H1 (cell line): ENCODE measurements around the gene AGAP1. TPM values are rescaled to one million over a fixed set of nuclear protein-coding genes. Genes with fewer than 3 reads are reported as not detected.

Experiments
- CTCF ChIA-PET: fragments of 300-600 bp; sonication (Branson Sonifier 250); formaldehyde crosslinking; loops from one replicate; lab custom pipeline; 2021; ENCODE audit not compliant: partially characterized antibody; lab: Charles Lee
- POLR2A ChIA-PET: fragments of 300-600 bp; sonication (Branson Sonifier 250); formaldehyde crosslinking; loops from one replicate; lab custom pipeline; 2021; ENCODE audit warnings: inconsistent platforms; ENCODE audit not compliant: partially characterized antibody; lab: Charles Lee
- DNase-seq, 2 experiments: peaks; one replicate each; pipeline versions ENCODE4 v3.0.0 to v3.0.0-alpha.2; 2010 to 2022; ENCODE audit warnings: low spot score in 2 of 2, low read depth in 1 of 2, mixed read lengths in 1 of 2
- FAIRE-seq: peaks from 2 replicates; lab custom pipeline; 2011; peaks lifted over from hg19 to GRCh38; lab: Jason Lieb, UNC
- H2AFZ ChIP-seq: 2 replicates; pipeline ENCODE4 v1.8.1; 2012; ENCODE audit warnings: low read length, inconsistent platforms
- H2AK5ac ChIP-seq: 2 replicates; pipeline ENCODE4 v1.6.1; 2013; ENCODE audit warnings: low read depth, low read length
- H2BK120ac ChIP-seq: replicated peaks from 2 replicates; pipeline ENCODE3; 2013; ENCODE audit warnings: low read depth, low read length, inconsistent platforms
- H2BK12ac ChIP-seq: 2 replicates; pipeline ENCODE4 v1.6.1; 2013; ENCODE audit warnings: low read depth, low read length
- H2BK15ac ChIP-seq: 2 replicates; pipeline ENCODE4 v1.6.1; 2013; ENCODE audit warnings: low read length
- H2BK20ac ChIP-seq: 2 replicates; pipeline ENCODE4 v1.6.1; 2013; ENCODE audit warnings: low read length
- H2BK5ac ChIP-seq: 2 replicates; pipeline ENCODE4 v1.6.1; 2013; ENCODE audit warnings: low read depth, low read length
- H3K14ac ChIP-seq: 2 replicates; pipeline ENCODE4 v1.6.1; 2013; ENCODE audit warnings: inconsistent platforms; ENCODE audit not compliant: insufficient read length
- H3K18ac ChIP-seq: 2 replicates; pipeline ENCODE4 v1.6.1; 2013; ENCODE audit warnings: low read length; ENCODE audit errors: extremely low read depth
- H3K23ac ChIP-seq: 2 replicates; pipeline ENCODE4 v1.6.1; 2013; ENCODE audit warnings: inconsistent platforms; ENCODE audit not compliant: insufficient read length
- H3K23me2 ChIP-seq: 2 replicates; pipeline ENCODE4 v1.6.1; 2013; ENCODE audit warnings: low read depth, low read length
- H3K27ac ChIP-seq: 2 replicates; pipeline ENCODE4 v1.6.1; 2011; ENCODE audit warnings: low read depth, low read length, inconsistent platforms
- H3K27me3 ChIP-seq, 4 experiments: replicated peaks in 1 of 4; 1 replicate in 1 of 4; 2 replicates in 3 of 4; pipeline versions ENCODE4 v1.6.1 to v1.8.1; 2011 to 2013; ENCODE audit warnings: low read length in 3 of 4, mild to moderate bottlenecking in 3 of 4, inconsistent platforms in 2 of 4, mixed read lengths in 2 of 4, moderate library complexity in 1 of 4; ENCODE audit not compliant: control insufficient read depth in 3 of 4, insufficient read depth in 3 of 4; ENCODE audit errors: extremely low read depth in 1 of 4
- H3K36me3 ChIP-seq, 4 experiments: 2 replicates each; pipeline versions ENCODE4 v1.6.1 to v1.8.1; 2011 to 2013; ENCODE audit warnings: mild to moderate bottlenecking in 4 of 4, low read length in 3 of 4, moderate library complexity in 2 of 4, control low read depth in 1 of 4, inconsistent platforms in 1 of 4; ENCODE audit not compliant: insufficient read depth in 4 of 4, control insufficient read depth in 2 of 4
- H3K4ac ChIP-seq: replicated peaks from 2 replicates; pipeline ENCODE3; 2013; ENCODE audit warnings: low read length, low read depth, mixed read lengths, inconsistent platforms; ENCODE audit not compliant: insufficient read length
- H3K4me1 ChIP-seq, 4 experiments: replicated peaks in 1 of 4; 1 replicate in 1 of 4; 2 replicates in 3 of 4; pipeline versions ENCODE4 v1.6.1 to v1.8.1; 2011 to 2013; ENCODE audit warnings: low read length in 3 of 4, inconsistent platforms in 2 of 4, mixed read lengths in 1 of 4; ENCODE audit not compliant: insufficient read depth in 4 of 4, control insufficient read depth in 3 of 4
- H3K4me2 ChIP-seq, 2 experiments: 2 replicates each; pipeline versions ENCODE4 v1.6.1 to v1.8.1; 2011 to 2013; ENCODE audit warnings: low read depth in 2 of 2, low read length in 2 of 2, control low read depth in 1 of 2, inconsistent platforms in 1 of 2, mild to moderate bottlenecking in 1 of 2; ENCODE audit not compliant: insufficient read depth in 1 of 2
- H3K4me3 ChIP-seq, 4 experiments: fragments of 200-600, 300-600 bp in 1 of 4; sonication (generic), shearing (Covaris generic), sonication (Bioruptor Twin) in 1 of 4; 2 replicates each; pipeline versions ENCODE4 v1.5.1 to v1.8.1; 2011 to 2016; ENCODE audit warnings: low read length in 4 of 4, low read depth in 3 of 4, control low read depth in 2 of 4, inconsistent platforms in 2 of 4, mild to moderate bottlenecking in 2 of 4, mixed read lengths in 1 of 4, moderate library complexity in 1 of 4; ENCODE audit not compliant: insufficient read depth in 2 of 4; ENCODE audit errors: extremely low read depth in 1 of 4
- H3K56ac ChIP-seq: replicated peaks from 2 replicates; pipeline ENCODE3; 2013; ENCODE audit warnings: low read depth, mild to moderate bottlenecking, mixed read lengths, low read length, inconsistent platforms; ENCODE audit not compliant: insufficient read length
- H3K79me1 ChIP-seq: 2 replicates; pipeline ENCODE4 v1.6.1; 2013; ENCODE audit warnings: low read depth, low read length, control low read depth
- H3K79me2 ChIP-seq, 2 experiments: 2 replicates each; pipeline versions ENCODE4 v1.6.1 to v1.8.1; 2012 to 2013; ENCODE audit warnings: low read length in 2 of 2, mild to moderate bottlenecking in 2 of 2, inconsistent platforms in 1 of 2; ENCODE audit not compliant: insufficient read depth in 2 of 2, control insufficient read depth in 1 of 2
- H3K9ac ChIP-seq, 4 experiments: replicated peaks in 1 of 4; 1 replicate in 1 of 4; 2 replicates in 3 of 4; pipeline versions ENCODE4 v1.6.1 to v1.8.1; 2011 to 2013; ENCODE audit warnings: low read depth in 3 of 4, low read length in 3 of 4, control low read depth in 2 of 4, mild to moderate bottlenecking in 2 of 4, moderate library complexity in 2 of 4, inconsistent platforms in 1 of 4; ENCODE audit errors: extremely low read depth in 1 of 4
- H3K9me3 ChIP-seq, 2 experiments: 2 replicates each; pipeline versions ENCODE4 v1.6.1 to v1.8.1; 2012 to 2013; ENCODE audit warnings: mild to moderate bottlenecking in 2 of 2, moderate library complexity in 2 of 2, control low read depth in 1 of 2, inconsistent platforms in 1 of 2, low read depth in 1 of 2, low read length in 1 of 2, mixed read lengths in 1 of 2; ENCODE audit not compliant: insufficient read depth in 2 of 2
- H4K20me1 ChIP-seq, 2 experiments: replicated peaks in 1 of 2; 2 replicates each; pipeline versions ENCODE3 to v1.8.1; 2011 to 2013; ENCODE audit warnings: inconsistent platforms in 2 of 2, low read length in 2 of 2, mild to moderate bottlenecking in 1 of 2; ENCODE audit not compliant: insufficient read depth in 2 of 2, control insufficient read depth in 1 of 2
- H4K5ac ChIP-seq: 2 replicates; pipeline ENCODE4 v1.6.1; 2013; ENCODE audit warnings: low read length, low read depth, mixed read lengths, inconsistent platforms; ENCODE audit not compliant: insufficient read length
- H4K8ac ChIP-seq: 2 replicates; pipeline ENCODE4 v1.8.0; 2013; ENCODE audit warnings: mild to moderate bottlenecking, moderate library complexity, low read length, inconsistent platforms; ENCODE audit not compliant: insufficient read depth; ENCODE audit errors: extremely low read depth
- H4K91ac ChIP-seq: replicated peaks from 2 replicates; pipeline ENCODE3; 2013; ENCODE audit warnings: low read length, mixed read lengths, inconsistent platforms; ENCODE audit not compliant: insufficient read length
- KDM1A ChIP-seq: fragments of 200-600, 300-600 bp; sonication (generic); IDR thresholded peaks from 2 replicates; pipeline ENCODE4 v1.7.1; 2016; ENCODE audit warnings: mild to moderate bottlenecking, low read length, borderline replicate concordance
- WGBS, 2 experiments: shearing (Covaris generic) in 1 of 2; methylation state at CpG; one replicate each; pipeline versions ENCODE4 v1.1.6 to v1.1.7; 2013 to 2015; ENCODE audit warnings: low lambda C conversion rate in 2 of 2, mixed read lengths in 2 of 2, inconsistent platforms in 1 of 2, low coverage in 1 of 2, missing lambda C conversion rate in 1 of 2; ENCODE audit not compliant: insufficient replicate concordance in 2 of 2, insufficient coverage in 1 of 2, insufficient read length in 1 of 2; ENCODE audit errors: extremely low coverage in 1 of 2, missing lambda C conversion rate in 1 of 2; 5-methylcytosine and 5-hydroxymethylcytosine counted together
- polyA plus RNA-seq, 7 experiments: library from polyadenylated mRNA; depleted of rRNA in 3 of 7; stranded (reverse) in 5 of 7; unstranded in 2 of 7; fragments of >200 nt in 5 of 7; fragments of 200-250 nt in 2 of 7; gene quantifications; 1 replicate in 5 of 7; 2 replicates in 1 of 7; 4 replicates in 1 of 7; pipeline versions ENCODE4 v1.2.1 to v1.2.3, GENCODE V29; 2011 to 2013; ENCODE audit warnings: missing spikeins in 2 of 7, mixed read lengths in 2 of 7
- total RNA-seq: library from RNA; stranded (reverse); fragmentation: NEBNext Ultra II Directional; extraction: Animal tissue kit (Norgen Biotek cat#: 25700); gene quantifications from 2 replicates; pipeline ENCODE4 v1.2.1, GENCODE V29; 2021
- TF ChIP-seq, protein P1 (sequence below), 3 experiments: IDR thresholded peaks; 1 replicate in 2 of 3; 2 replicates in 1 of 3; pipeline versions ENCODE4 v1.5.1 to v1.6.1; 2011; ENCODE audit warnings: low read length in 3 of 3, mild to moderate bottlenecking in 3 of 3, inconsistent platforms in 2 of 3, low read depth in 1 of 3, moderate library complexity in 1 of 3; ENCODE audit not compliant: insufficient read depth in 1 of 3; ENCODE audit errors: control extremely low read depth in 1 of 3

Gene AGAP1
- total and polyA plus RNA-seq, 2 of the 8 experiments (the other 6 are each of a cell fraction or from before 2014, with no cell fraction given): 18.1 to 39.4 TPM

DNA sequence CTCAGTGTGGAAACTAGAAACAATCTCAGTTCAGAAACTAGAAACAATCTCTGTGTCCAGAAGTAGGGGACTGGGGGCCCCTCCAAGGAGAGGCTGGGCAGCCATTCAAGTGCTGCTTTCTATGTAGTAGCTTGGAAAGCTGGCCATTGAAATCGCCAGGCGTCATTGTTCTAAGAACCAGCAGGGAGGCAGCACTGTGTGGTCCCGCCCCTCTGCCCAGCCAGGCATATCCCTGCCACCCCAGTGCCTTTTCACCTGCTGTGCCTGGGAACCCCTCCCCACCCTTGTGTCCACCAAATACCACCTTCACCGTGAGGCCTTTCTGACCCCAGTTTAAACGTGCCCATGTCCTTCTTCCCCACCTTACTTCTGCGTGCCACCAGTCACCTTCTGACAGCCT lies 452.7 kb downstream of the AGAP1 start:
- Histone ChIP-seq H3K4ac (no peak overlapping the region), H4K5ac (no peak overlapping the region), H3K9me3 (no peaks in the 10 kb centered on the region), H3K14ac (no peak overlapping the region), H2BK5ac (no peak overlapping the region), H4K8ac (no peak overlapping the region), H4K91ac (no peak overlapping the region), H3K79me2 (no peaks in the 10 kb centered on the region), H3K79me1 (no peaks in the 10 kb centered on the region), H2BK20ac (no peak overlapping the region), H3K27me3 (no peaks in the 10 kb centered on the region), H2AK5ac (0 out of 2 replicates have a peak overlapping the region, but pooled peaks have one; percentile 13), H3K4me1 (peaks cover 2 to 11% (median 6%) of the 10 kb centered on the region in 4 experiments), H3K4me2 (no peak overlapping the region), H4K20me1 (no peaks in the 10 kb centered on the region), H3K9ac (no peak overlapping the region), H3K36me3 (no peaks in the 10 kb centered on the region), H3K56ac (no peak overlapping the region), H2BK12ac (no peak overlapping the region), H2BK120ac (no peak overlapping the region), H2BK15ac (no peak overlapping the region), H3K27ac (no peak overlapping the region), H3K4me3 (no peak overlapping the region), H3K18ac (no peak overlapping the region), H3K23me2 (no peaks in the 10 kb centered on the region), H3K23ac (no peak overlapping the region), H2AFZ (no peak overlapping the region)
- TF ChIP-seq, protein P1, sequence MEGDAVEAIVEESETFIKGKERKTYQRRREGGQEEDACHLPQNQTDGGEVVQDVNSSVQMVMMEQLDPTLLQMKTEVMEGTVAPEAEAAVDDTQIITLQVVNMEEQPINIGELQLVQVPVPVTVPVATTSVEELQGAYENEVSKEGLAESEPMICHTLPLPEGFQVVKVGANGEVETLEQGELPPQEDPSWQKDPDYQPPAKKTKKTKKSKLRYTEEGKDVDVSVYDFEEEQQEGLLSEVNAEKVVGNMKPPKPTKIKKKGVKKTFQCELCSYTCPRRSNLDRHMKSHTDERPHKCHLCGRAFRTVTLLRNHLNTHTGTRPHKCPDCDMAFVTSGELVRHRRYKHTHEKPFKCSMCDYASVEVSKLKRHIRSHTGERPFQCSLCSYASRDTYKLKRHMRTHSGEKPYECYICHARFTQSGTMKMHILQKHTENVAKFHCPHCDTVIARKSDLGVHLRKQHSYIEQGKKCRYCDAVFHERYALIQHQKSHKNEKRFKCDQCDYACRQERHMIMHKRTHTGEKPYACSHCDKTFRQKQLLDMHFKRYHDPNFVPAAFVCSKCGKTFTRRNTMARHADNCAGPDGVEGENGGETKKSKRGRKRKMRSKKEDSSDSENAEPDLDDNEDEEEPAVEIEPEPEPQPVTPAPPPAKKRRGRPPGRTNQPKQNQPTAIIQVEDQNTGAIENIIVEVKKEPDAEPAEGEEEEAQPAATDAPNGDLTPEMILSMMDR (IDR thresholded peaks at IDR 0.05; ENCODE audit: control extremely low read depth in 1 of 3, insufficient read depth in 1 of 3, low read depth in 1 of 3, low read length in 3 of 3): no peak
- TF ChIP-seq KDM1A: peak; percentile 77; the same call in 1 of the 2 replicates
- 78% methylated on average over 6 of the region's 6 CpGs; no CpG with 5 or more reads in 1 of the 2 experiments for WGBS, 2 experiments
- no peak for DNase-seq
- no peak for FAIRE-seq
- CTCF ChIA-PET: interaction anchor here (0.6 to 6.9 kb wide), 11 partner anchors 11 to 258 kb away, joined by 3 to 64 read pairs (median 4); no protein-coding TSS in a partner anchor
- POLR2A ChIA-PET: no interaction called here
